ENCODE results near the gene ADAM33. TPM values are rescaled to one million over a fixed set of nuclear protein-coding genes. Genes with fewer than 3 reads are reported as not detected.

ADAM33 gene
- polyA plus RNA-seq, 1 experiment = 16.3 TPM

GRCh38 chr20:3661814-3662665, 19.8 kb downstream of the ADAM33 start:
- ChIA-PET CTCF (interaction anchor here (0.6 kb wide), 1 partner anchor 55 kb away, joined by 5 read pairs; no protein-coding TSS in a partner anchor), POLR2A (no interaction called here)
- Histone ChIP-seq H3K4me3 (ENCODE audit: low read depth, low read length) (no peak overlapping the region), H3K9me3 (ENCODE audit: control insufficient read depth, insufficient read depth, low read length) (peaks cover 3% of the 10 kb centered on the region; the same call in 1 of the 2 replicates), H3K27me3 (ENCODE audit: control insufficient read depth, insufficient read depth, low read length) (peaks cover 42% of the 10 kb centered on the region), H3K27ac (ENCODE audit: low read depth, low read length) (no peak overlapping the region)
- no peak for DNase-seq (ENCODE audit: low read depth, low spot score)
- TF ChIP-seq CTCF (IDR thresholded peaks at IDR 0.05; ENCODE audit: low read depth, low read length) = no peak

- ChIA-PET CTCF (interaction anchor here (0.6 kb wide), 1 partner anchor 56 kb away, joined by 5 read pairs; no protein-coding TSS in a partner anchor), POLR2A (no interaction called here)
- H3K9me3 ChIP-seq (ENCODE audit: control insufficient read depth, insufficient read depth, low read length) = peaks cover 3% of the 10 kb centered on the region; the same call in 1 of the 2 replicates
- H3K27ac ChIP-seq (ENCODE audit: low read depth, low read length) = no peak overlapping the region
- H3K27me3 ChIP-seq (ENCODE audit: control insufficient read depth, insufficient read depth, low read length) = peaks cover 47% of the 10 kb centered on the region
- DNase-seq (ENCODE audit: low read depth, low spot score) = no peak
- no peak for TF ChIP-seq CTCF (IDR thresholded peaks at IDR 0.05; ENCODE audit: low read depth, low read length)
- no peak overlapping the region for H3K4me3 ChIP-seq (ENCODE audit: low read depth, low read length)
Observed at GRCh38 chr20:3661060-3661813, 20.6 kb downstream of the ADAM33 start.

GRCh38 chr20:3660262-3661059, 21.3 kb downstream of the ADAM33 start:
- CTCF ChIA-PET = no interaction called here
- no peak overlapping the region for H3K27ac ChIP-seq (ENCODE audit: low read depth, low read length)
- no peak for TF ChIP-seq CTCF (IDR thresholded peaks at IDR 0.05; ENCODE audit: low read depth, low read length)
- no peak for DNase-seq (ENCODE audit: low read depth, low spot score)
- no peak overlapping the region for H3K4me3 ChIP-seq (ENCODE audit: low read depth, low read length)
- H3K27me3 ChIP-seq (ENCODE audit: control insufficient read depth, insufficient read depth, low read length) = peaks cover 49% of the 10 kb centered on the region
- POLR2A ChIA-PET = interaction anchor here (0.6 kb wide), 1 partner anchor 91 kb away, joined by 3 read pairs; no protein-coding TSS in a partner anchor
- peaks cover 3% of the 10 kb centered on the region; the same call in 1 of the 2 replicates for H3K9me3 ChIP-seq (ENCODE audit: control insufficient read depth, insufficient read depth, low read length)

GRCh38 chr20:3659492-3660261, 22.1 kb downstream of the ADAM33 start:
- DNase-seq (ENCODE audit: low read depth, low spot score) = no peak
- Histone ChIP-seq H3K27me3 (ENCODE audit: control insufficient read depth, insufficient read depth, low read length) (peaks cover 53% of the 10 kb centered on the region), H3K27ac (ENCODE audit: low read depth, low read length) (no peak overlapping the region), H3K9me3 (ENCODE audit: control insufficient read depth, insufficient read depth, low read length) (peaks cover 3% of the 10 kb centered on the region; the same call in 1 of the 2 replicates), H3K4me3 (ENCODE audit: low read depth, low read length) (no peak overlapping the region)
- no peak for TF ChIP-seq CTCF (IDR thresholded peaks at IDR 0.05; ENCODE audit: low read depth, low read length)
- ChIA-PET POLR2A (interaction anchor here (0.6 kb wide), 1 partner anchor 90 kb away, joined by 3 read pairs; no protein-coding TSS in a partner anchor), CTCF (no interaction called here)
